ENCODE results near the gene SCML2. TPM values are rescaled to one million over a fixed set of nuclear protein-coding genes. Genes with fewer than 3 reads are reported as not detected.
A peak's percentile ranks its signal among the peaks of the same experiment; 100 is the strongest.

The SCML2 gene
- total and polyA plus RNA-seq, 2 of the 13 experiments (the other 11 are each of a cell fraction or from before 2014, with no cell fraction given) = 5.1 to 7.6 TPM

DNA sequence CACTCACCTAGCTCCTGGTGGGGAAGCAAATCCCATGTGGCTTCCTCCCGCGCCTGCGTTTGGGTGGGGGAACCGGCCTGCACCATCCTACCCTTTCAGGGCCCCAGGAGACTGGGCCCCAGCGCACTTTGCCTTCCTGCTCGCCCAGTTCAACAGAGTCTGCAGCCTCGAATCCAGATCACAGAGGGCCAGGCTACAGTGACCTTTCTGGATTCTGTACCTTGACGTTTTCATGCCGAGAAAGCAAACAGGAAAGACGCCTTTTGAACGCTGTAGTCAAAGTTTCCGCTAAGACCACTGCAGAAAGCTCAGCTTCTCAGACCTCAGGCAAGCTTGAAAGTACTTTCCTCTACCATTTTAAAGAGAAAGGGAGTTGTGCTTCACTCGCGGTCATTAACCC is 126.4 kb downstream of the SCML2 start:
- no peak for TF ChIP-seq HNRNPUL1 (IDR thresholded peaks at IDR 0.05; ENCODE audit: low read depth, low read length)
- no peak for TF ChIP-seq ZFYVE20 (CRISPR knock-in tag; IDR thresholded peaks at IDR 0.05; ENCODE audit: borderline replicate concordance, low read depth)
- no peak for TF ChIP-seq JUNB (CRISPR knock-in tag; IDR thresholded peaks at IDR 0.05; ENCODE audit: borderline replicate concordance)
- TF ChIP-seq THYN1 (CRISPR knock-in tag; IDR thresholded peaks at IDR 0.05; ENCODE audit: borderline replicate concordance, low read depth) = no peak
- no peak for TF ChIP-seq ZNF510 (CRISPR knock-in tag; IDR thresholded peaks at IDR 0.05; ENCODE audit: low read depth)
- TF ChIP-seq, protein P1, sequence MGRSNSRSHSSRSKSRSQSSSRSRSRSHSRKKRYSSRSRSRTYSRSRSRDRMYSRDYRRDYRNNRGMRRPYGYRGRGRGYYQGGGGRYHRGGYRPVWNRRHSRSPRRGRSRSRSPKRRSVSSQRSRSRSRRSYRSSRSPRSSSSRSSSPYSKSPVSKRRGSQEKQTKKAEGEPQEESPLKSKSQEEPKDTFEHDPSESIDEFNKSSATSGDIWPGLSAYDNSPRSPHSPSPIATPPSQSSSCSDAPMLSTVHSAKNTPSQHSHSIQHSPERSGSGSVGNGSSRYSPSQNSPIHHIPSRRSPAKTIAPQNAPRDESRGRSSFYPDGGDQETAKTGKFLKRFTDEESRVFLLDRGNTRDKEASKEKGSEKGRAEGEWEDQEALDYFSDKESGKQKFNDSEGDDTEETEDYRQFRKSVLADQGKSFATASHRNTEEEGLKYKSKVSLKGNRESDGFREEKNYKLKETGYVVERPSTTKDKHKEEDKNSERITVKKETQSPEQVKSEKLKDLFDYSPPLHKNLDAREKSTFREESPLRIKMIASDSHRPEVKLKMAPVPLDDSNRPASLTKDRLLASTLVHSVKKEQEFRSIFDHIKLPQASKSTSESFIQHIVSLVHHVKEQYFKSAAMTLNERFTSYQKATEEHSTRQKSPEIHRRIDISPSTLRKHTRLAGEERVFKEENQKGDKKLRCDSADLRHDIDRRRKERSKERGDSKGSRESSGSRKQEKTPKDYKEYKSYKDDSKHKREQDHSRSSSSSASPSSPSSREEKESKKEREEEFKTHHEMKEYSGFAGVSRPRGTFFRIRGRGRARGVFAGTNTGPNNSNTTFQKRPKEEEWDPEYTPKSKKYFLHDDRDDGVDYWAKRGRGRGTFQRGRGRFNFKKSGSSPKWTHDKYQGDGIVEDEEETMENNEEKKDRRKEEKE (IDR thresholded peaks at IDR 0.05) = no peak
- TF ChIP-seq, protein P2, sequence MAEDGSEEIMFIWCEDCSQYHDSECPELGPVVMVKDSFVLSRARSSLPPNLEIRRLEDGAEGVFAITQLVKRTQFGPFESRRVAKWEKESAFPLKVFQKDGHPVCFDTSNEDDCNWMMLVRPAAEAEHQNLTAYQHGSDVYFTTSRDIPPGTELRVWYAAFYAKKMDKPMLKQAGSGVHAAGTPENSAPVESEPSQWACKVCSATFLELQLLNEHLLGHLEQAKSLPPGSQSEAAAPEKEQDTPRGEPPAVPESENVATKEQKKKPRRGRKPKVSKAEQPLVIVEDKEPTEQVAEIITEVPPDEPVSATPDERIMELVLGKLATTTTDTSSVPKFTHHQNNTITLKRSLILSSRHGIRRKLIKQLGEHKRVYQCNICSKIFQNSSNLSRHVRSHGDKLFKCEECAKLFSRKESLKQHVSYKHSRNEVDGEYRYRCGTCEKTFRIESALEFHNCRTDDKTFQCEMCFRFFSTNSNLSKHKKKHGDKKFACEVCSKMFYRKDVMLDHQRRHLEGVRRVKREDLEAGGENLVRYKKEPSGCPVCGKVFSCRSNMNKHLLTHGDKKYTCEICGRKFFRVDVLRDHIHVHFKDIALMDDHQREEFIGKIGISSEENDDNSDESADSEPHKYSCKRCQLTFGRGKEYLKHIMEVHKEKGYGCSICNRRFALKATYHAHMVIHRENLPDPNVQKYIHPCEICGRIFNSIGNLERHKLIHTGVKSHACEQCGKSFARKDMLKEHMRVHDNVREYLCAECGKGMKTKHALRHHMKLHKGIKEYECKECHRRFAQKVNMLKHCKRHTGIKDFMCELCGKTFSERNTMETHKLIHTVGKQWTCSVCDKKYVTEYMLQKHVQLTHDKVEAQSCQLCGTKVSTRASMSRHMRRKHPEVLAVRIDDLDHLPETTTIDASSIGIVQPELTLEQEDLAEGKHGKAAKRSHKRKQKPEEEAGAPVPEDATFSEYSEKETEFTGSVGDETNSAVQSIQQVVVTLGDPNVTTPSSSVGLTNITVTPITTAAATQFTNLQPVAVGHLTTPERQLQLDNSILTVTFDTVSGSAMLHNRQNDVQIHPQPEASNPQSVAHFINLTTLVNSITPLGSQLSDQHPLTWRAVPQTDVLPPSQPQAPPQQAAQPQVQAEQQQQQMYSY (CRISPR knock-in tag; IDR thresholded peaks at IDR 0.05) = no peak
- peak; percentile 95 for TF ChIP-seq ZNF264 (CRISPR knock-in tag; IDR thresholded peaks at IDR 0.05)
- TF ChIP-seq, protein P3, sequence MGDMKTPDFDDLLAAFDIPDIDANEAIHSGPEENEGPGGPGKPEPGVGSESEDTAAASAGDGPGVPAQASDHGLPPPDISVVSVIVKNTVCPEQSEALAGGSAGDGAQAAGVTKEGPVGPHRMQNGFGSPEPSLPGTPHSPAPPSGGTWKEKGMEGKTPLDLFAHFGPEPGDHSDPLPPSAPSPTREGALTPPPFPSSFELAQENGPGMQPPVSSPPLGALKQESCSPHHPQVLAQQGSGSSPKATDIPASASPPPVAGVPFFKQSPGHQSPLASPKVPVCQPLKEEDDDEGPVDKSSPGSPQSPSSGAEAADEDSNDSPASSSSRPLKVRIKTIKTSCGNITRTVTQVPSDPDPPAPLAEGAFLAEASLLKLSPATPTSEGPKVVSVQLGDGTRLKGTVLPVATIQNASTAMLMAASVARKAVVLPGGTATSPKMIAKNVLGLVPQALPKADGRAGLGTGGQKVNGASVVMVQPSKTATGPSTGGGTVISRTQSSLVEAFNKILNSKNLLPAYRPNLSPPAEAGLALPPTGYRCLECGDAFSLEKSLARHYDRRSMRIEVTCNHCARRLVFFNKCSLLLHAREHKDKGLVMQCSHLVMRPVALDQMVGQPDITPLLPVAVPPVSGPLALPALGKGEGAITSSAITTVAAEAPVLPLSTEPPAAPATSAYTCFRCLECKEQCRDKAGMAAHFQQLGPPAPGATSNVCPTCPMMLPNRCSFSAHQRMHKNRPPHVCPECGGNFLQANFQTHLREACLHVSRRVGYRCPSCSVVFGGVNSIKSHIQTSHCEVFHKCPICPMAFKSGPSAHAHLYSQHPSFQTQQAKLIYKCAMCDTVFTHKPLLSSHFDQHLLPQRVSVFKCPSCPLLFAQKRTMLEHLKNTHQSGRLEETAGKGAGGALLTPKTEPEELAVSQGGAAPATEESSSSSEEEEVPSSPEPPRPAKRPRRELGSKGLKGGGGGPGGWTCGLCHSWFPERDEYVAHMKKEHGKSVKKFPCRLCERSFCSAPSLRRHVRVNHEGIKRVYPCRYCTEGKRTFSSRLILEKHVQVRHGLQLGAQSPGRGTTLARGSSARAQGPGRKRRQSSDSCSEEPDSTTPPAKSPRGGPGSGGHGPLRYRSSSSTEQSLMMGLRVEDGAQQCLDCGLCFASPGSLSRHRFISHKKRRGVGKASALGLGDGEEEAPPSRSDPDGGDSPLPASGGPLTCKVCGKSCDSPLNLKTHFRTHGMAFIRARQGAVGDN (CRISPR knock-in tag; IDR thresholded peaks at IDR 0.05) = peak; percentile 12; the same call in 1 of the 2 replicates
- peak; percentile 63 for ATAC-seq
- peak overlapping the region; percentile 6; the same call in 1 of the 2 replicates for H3K4me2 ChIP-seq (ENCODE audit: low read depth, low read length)
- BruUV-seq (replicated peaks) = no TSS peak
- H2AFZ ChIP-seq (ENCODE audit: low read length) = no peak overlapping the region
- FAIRE-seq = no peak
- in situ Hi-C loops (cut with HindIII; ENCODE audit: extremely low pct_ligation_motif_present, low pct_unique_long_range_greater_than_20kb) (no loop called here), intact Hi-C loops (cut with micrococcal nuclease; ENCODE audit: unreplicated experiment) (no loop called here)
- no peak overlapping the region for H3K9ac ChIP-seq (ENCODE audit: insufficient read depth, low read depth, low read length)
- H3K4me1 ChIP-seq (ENCODE audit: insufficient read depth, low read length) = peaks cover 7% of the 10 kb centered on the region
- H3K79me2 ChIP-seq (ENCODE audit: insufficient read depth, low read length) = no peaks in the 10 kb centered on the region
- WGBS (ENCODE audit: low lambda C conversion rate) = no CpG with 5 or more reads among the region's 14 CpGs
- POLR2A ChIA-PET = no interaction called here
- CTCF ChIA-PET (ENCODE audit: low intra/inter-chr PET ratio, low total read pairs) = no interaction called here
- H3K27me3 ChIP-seq (ENCODE audit: control insufficient read depth in 1 of 2, insufficient read depth in 2 of 2, low read length in 2 of 2) = no peaks in the 10 kb centered on the region
- no peak overlapping the region; a peak in 1 of 6 replicates for H3K4me3 ChIP-seq (replicated peaks in 1 of 3; ENCODE audit: insufficient read depth in 1 of 3, low read depth in 2 of 3, low read length in 3 of 3)
- no peaks in the 10 kb centered on the region for H3K36me3 ChIP-seq (replicated peaks in 1 of 2; ENCODE audit: control insufficient read depth in 1 of 2, insufficient read depth in 2 of 2, low read length in 2 of 2)
- no peak overlapping the region for H3K27ac ChIP-seq (ENCODE audit: extremely low read length, insufficient read depth, low read length)
- no peaks in the 10 kb centered on the region for H4K20me1 ChIP-seq (ENCODE audit: insufficient read depth, low read length)
- DNase-seq (ENCODE audit: low spot score) = no peak
- H3K9me3 ChIP-seq (ENCODE audit: low read length) = no peaks in the 10 kb centered on the region

Measured in HepG2 (cell line).